Epithelial cell of proximal tubule (primary cell): ENCODE results near the gene C12orf43. TPM values are rescaled to one million over a fixed set of nuclear protein-coding genes. Genes with fewer than 3 reads are reported as not detected.

Experiments
- DNase-seq: peaks from one replicate; pipeline ENCODE4 v3.0.0-alpha.2; 2011; ENCODE audit warnings: low read depth
- H3K4me3 ChIP-seq: 2 replicates; pipeline ENCODE4 v1.5.1; 2011; ENCODE audit warnings: low read depth, mild to moderate bottlenecking, low read length
- total RNA-seq: library from RNA; depleted of rRNA; stranded (reverse); fragments of >200 nt; gene quantifications from 2 replicates; pipeline ENCODE4 v1.2.3, GENCODE V29; 2015
- TF ChIP-seq, protein P1 (sequence below): conservative IDR thresholded peaks from 2 replicates; pipeline ENCODE4 v1.5.1; 2012; ENCODE audit warnings: low read depth, mild to moderate bottlenecking, low read length

The C12orf43 gene
- total RNA-seq, 1 donor from 2014 or later, result 20.6 TPM

GRCh38 chr12:120993496-120993895 lies 22.8 kb downstream of the C12orf43 start:
- DNase-seq, result no peak
- TF ChIP-seq, protein P1, sequence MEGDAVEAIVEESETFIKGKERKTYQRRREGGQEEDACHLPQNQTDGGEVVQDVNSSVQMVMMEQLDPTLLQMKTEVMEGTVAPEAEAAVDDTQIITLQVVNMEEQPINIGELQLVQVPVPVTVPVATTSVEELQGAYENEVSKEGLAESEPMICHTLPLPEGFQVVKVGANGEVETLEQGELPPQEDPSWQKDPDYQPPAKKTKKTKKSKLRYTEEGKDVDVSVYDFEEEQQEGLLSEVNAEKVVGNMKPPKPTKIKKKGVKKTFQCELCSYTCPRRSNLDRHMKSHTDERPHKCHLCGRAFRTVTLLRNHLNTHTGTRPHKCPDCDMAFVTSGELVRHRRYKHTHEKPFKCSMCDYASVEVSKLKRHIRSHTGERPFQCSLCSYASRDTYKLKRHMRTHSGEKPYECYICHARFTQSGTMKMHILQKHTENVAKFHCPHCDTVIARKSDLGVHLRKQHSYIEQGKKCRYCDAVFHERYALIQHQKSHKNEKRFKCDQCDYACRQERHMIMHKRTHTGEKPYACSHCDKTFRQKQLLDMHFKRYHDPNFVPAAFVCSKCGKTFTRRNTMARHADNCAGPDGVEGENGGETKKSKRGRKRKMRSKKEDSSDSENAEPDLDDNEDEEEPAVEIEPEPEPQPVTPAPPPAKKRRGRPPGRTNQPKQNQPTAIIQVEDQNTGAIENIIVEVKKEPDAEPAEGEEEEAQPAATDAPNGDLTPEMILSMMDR, result no peak

DNA sequence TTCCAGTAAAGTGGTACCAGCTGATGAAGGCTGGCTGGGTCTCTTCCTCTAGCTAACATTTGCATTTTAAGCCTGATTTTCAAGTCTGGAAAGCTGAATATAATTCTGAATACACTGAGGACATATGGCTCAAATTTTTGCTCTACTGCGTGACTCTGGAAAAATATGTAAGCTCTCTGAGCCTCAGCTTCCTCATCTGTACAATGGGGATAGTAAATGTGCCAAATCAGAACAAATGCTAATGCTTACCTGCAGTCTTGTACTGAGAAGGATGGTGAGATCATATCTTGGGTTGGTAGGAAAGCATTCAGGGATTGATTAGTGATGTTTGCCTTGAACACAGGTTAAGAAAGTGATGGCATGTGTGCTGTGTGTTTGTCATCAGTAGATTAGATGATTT lies 23.3 kb downstream of the C12orf43 start:
- DNase-seq, result no peak
- TF ChIP-seq, protein P1, result no peak
- H3K4me3 ChIP-seq, result no peak overlapping the region

More at GRCh38 chr12:120993496-120993895, 22.8 kb downstream of the C12orf43 start:
- no peak overlapping the region for H3K4me3 ChIP-seq

- TF ChIP-seq, protein P1, result no peak
- no peak overlapping the region for H3K4me3 ChIP-seq
- DNase-seq, result no peak
Observed at GRCh38 chr12:120991965-120992364, 24.3 kb downstream of the C12orf43 start.

DNA sequence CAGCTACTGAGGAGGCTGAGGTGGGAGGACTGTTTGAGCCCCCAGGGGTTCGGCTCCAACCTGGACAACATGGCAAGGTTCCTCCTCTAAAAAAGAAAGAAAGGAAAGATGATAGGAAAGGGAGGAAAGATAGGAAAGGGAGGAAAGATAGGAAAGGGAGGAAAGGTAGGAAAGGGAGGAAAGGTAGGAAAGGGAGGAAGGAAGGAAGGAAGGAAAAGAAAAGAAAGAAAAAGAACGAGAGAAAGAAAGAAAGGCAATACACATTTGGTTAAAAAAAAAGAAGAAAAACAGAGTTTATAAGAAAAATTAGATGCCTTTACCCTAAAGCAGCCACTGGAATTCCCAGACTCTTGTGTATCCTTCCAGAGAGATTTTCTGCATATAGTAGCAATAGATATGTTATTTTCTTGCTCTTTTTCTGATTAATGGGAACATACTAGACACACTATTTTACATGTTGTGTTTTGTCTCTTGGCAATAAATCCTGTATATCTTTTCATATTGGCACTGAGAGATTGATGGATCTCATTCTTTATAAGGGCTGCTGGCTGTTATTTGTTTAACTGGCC lies 25.7 kb downstream of the C12orf43 start:
- no peak overlapping the region for H3K4me3 ChIP-seq
- DNase-seq, result no peak
- TF ChIP-seq, protein P1, result no peak

- no peak overlapping the region for H3K4me3 ChIP-seq
- DNase-seq, result no peak
- TF ChIP-seq, protein P1, result no peak
Observed at GRCh38 chr12:120989687-120990086, 26.6 kb downstream of the C12orf43 start.

GRCh38 chr12:120988658-120989057 lies 27.6 kb downstream of the C12orf43 start:
- no peak for DNase-seq
- TF ChIP-seq, protein P1, result no peak
- no peak overlapping the region for H3K4me3 ChIP-seq

GRCh38 chr12:120988234-120988633 lies 28.1 kb downstream of the C12orf43 start:
- TF ChIP-seq, protein P1, result no peak
- H3K4me3 ChIP-seq, result no peak overlapping the region
- no peak for DNase-seq
